GM12878 (cell line): ENCODE data around the gene CCL11.

Experiments
- ETV6 ChIP-seq, 2 experiments: fragments of 450-650 bp in 1 of 2; IDR thresholded peaks in 1 of 2; conservative IDR thresholded peaks in 1 of 2; 2 replicates each; pipeline ENCODE4 v1.6.1; 2014; ENCODE audit warnings: antibody characterized with exemption in 1 of 2, borderline replicate concordance in 1 of 2, low read depth in 1 of 2, mild to moderate bottlenecking in 1 of 2, moderate library complexity in 1 of 2
- PAX5 ChIP-seq: IDR thresholded peaks from 2 replicates; pipeline ENCODE4 v1.6.1; 2011; ENCODE audit warnings: low read depth, low read length, borderline replicate concordance
- POLR2AphosphoS5 ChIP-seq: IDR thresholded peaks from 2 replicates; pipeline ENCODE4 v1.6.1; 2011; ENCODE audit warnings: mild to moderate bottlenecking, low read length, inconsistent platforms
- SMC3 ChIP-seq: IDR thresholded peaks from 2 replicates; pipeline ENCODE4 v1.6.1; 2011; ENCODE audit warnings: low read length, improper control_type of control experiment, borderline replicate concordance
- SP1 ChIP-seq: IDR thresholded peaks from one replicate; pipeline ENCODE4 v1.6.1; 2011; ENCODE audit warnings: low read depth, low read length
- TF ChIP-seq, protein P1 (sequence below), 3 experiments: IDR thresholded peaks in 2 of 3; conservative IDR thresholded peaks in 1 of 3; 2 replicates each; pipeline ENCODE4 v1.5.1; 2011; ENCODE audit warnings: low read depth in 3 of 3, low read length in 3 of 3, mild to moderate bottlenecking in 3 of 3, control low read depth in 2 of 3, moderate library complexity in 2 of 3, inconsistent platforms in 1 of 3, mixed read lengths in 1 of 3; ENCODE audit not compliant: control insufficient read depth in 2 of 3, insufficient read depth in 1 of 3; ENCODE audit errors: extremely low read depth in 1 of 3

DNA sequence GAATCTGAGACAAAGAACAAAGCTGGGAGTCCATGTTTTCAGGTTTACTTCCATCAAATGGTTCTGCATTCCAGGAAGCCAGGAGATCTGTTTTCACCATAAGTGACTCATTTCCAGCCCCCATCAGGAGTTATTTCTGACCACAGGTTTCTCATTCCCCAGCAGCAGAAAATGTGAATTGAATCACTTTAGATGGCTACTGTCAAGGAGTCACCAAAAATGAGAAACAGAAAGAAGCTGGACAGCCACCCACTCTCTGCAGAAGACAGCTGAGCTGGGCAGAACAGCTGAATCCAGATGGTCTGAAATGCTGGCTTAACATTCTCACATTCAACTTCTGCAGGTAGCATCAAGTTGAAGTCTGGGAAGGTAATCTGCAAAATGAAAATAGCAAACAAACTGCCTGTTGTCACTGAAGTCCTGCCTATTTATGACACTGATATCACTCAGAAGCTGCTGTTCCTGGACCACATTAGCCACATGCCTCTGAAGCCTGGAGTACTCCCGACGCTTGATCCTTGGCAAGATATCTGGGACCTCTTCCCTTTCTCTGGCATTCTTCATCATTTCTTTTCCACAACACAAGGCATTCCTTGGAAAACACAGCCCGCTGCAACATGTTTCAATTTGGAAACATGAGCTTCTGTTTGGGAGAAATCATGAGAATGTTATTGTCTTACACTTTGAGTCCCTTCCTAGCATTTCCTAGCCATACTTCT is 15.3 kb downstream of the CCL11 start:
- TF ChIP-seq SP1 (no peak), ETV6 (conservative IDR thresholded peaks at IDR 0.05 in 1 of 2, IDR thresholded peaks at IDR 0.05 in 1 of 2; ENCODE audit: borderline replicate concordance in 1 of 2, low read depth in 1 of 2) (no peak), SMC3 (no peak), POLR2AphosphoS5 (no peak), PAX5 (no peak)
- TF ChIP-seq, protein P1, sequence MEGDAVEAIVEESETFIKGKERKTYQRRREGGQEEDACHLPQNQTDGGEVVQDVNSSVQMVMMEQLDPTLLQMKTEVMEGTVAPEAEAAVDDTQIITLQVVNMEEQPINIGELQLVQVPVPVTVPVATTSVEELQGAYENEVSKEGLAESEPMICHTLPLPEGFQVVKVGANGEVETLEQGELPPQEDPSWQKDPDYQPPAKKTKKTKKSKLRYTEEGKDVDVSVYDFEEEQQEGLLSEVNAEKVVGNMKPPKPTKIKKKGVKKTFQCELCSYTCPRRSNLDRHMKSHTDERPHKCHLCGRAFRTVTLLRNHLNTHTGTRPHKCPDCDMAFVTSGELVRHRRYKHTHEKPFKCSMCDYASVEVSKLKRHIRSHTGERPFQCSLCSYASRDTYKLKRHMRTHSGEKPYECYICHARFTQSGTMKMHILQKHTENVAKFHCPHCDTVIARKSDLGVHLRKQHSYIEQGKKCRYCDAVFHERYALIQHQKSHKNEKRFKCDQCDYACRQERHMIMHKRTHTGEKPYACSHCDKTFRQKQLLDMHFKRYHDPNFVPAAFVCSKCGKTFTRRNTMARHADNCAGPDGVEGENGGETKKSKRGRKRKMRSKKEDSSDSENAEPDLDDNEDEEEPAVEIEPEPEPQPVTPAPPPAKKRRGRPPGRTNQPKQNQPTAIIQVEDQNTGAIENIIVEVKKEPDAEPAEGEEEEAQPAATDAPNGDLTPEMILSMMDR (IDR thresholded peaks at IDR 0.05 in 2 of 3, conservative IDR thresholded peaks at IDR 0.05 in 1 of 3; ENCODE audit: control insufficient read depth in 2 of 3, extremely low read depth in 1 of 3, insufficient read depth in 1 of 3, low read depth in 3 of 3, low read length in 3 of 3): no peak
